HG02588 (cell line): ENCODE measurements around the gene GRAMD1B.

Source experiments
- ATAC-seq: cut with Tn5 transposase; IDR thresholded peaks from one replicate; pipeline ENCODE4 v1.9.1; 2021; ENCODE audit warnings: mild to moderate bottlenecking, moderate library complexity; ENCODE audit not compliant: unreplicated experiment

Gene GRAMD1B

DNA sequence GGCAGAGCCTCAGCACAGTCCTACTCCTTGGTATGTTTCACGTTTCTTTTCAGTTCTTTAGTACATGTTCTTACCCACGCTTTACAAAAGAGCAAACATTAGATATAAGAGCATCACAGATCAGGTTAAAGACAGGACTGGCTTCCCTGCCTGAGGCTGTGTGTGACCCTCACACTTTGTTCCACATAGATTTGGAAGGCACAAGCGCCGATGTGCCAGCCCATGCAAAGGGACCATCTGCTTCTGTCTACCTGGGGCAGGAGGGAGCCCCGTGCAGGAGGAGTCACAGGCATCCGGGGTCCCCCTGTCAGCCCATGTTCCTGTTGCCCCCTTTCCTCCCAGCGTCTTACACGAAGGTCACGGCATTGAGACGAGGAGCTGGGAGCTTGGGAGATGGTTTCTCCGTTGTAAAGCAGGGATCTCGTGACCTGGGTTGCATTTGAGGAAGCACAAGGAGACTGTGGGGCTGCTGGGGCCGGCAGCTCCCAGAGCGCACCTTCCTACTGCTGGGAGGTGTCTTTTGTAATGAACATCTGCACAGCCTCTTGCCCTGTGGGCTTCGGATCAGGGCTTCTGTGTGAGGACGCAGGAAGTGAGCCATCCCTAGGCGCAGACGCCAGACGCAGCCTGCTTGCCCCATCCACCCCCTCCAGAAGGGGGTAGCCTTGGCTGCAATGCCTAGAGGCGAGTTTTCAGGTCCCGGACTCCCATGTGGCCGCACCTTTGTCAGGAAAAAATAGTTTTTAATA, 151.8 kb downstream of the GRAMD1B start:
- no peak for ATAC-seq

- no peak for ATAC-seq
These were observed 153.0 kb downstream of the GRAMD1B start for GRCh38 chr11:123582992-123583504.

- no peak for ATAC-seq
These were observed 154.1 kb downstream of the GRAMD1B start for GRCh38 chr11:123584186-123584585.

GRCh38 chr11:123584737-123585136, 154.7 kb downstream of the GRAMD1B start:
- no peak for ATAC-seq

DNA sequence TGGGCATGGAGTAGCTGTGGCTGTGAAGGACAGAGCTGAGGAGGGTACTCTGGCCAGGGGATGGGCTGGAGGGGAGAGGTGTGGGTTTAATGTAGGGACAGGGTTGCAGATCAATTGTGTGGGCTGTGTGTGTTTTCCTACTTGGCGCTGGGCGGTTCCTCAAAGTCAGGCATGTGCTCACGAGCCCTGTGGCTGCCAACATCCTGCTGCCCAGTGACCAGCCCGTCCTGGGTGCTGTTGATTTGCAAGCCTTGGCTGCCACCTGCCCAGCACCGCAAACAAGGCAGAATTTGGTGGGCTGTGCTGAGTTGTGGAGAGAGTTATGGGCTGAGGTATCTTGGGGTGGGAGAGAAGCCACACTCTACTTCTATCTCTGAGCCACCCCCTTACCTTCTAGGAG, 155.1 kb downstream of the GRAMD1B start:
- no peak for ATAC-seq

DNA sequence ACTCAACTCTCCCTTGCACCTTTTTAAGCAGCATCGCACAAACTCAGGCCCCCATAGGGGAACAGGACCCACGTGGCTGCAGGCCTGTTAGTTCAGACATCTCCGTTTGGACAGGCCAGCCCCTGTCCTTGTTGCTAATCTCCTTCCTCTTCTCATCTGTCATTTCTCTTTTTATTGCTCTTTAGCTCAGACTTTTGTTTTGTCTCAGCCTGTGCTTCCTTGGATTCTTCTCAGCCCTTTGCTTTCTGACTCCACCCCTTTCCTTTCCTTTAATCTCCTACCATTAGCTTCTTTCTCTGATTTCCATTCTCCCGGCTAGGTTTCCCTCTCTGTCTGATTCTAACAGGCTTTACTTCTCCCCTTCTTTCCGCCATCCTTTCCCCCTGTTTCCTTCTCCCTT, 155.6 kb downstream of the GRAMD1B start:
- no peak for ATAC-seq

- ATAC-seq, result no peak
These were observed 156.5 kb downstream of the GRAMD1B start for GRCh38 chr11:123586568-123586967.

DNA sequence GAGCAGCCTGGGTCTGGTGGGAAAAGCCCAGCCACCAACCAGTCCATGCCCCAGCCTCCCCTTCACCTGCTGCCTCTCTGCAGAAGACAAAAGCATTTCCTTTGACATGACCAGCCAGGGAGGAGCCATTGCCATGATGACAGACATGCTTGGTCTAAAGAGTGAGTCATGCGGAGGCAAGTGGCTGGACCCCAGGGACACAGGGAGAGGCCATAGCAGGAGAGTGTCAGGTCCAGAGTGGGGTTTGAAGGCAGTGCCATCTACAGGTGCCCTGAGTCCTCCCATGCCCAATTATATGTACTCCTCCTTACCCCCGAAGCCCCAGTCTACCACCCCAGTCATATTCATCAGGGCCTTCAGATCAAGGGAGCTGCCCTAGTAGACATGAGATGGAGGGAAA, 157.0 kb downstream of the GRAMD1B start:
- ATAC-seq, result no peak

DNA sequence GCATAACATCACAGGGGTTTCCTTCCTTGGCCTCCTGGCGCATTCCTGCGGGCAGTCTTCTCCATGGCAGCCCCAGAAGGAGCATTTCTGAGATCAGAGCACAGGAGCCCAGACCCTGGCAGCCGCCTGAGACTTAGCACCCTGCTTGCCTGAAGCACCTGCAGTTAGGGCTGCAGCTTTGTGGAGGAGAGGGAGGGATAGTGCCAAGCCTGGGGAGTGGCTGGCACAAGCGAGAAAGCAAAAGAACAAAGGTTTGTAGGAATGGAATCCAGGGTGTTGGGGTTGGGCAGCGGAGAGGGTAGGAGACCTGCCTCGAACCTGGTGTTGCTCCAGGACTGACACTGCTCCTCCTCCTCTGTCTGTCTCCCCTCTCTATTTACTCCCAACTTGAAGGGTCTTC, 157.5 kb downstream of the GRAMD1B start:
- no peak for ATAC-seq

DNA sequence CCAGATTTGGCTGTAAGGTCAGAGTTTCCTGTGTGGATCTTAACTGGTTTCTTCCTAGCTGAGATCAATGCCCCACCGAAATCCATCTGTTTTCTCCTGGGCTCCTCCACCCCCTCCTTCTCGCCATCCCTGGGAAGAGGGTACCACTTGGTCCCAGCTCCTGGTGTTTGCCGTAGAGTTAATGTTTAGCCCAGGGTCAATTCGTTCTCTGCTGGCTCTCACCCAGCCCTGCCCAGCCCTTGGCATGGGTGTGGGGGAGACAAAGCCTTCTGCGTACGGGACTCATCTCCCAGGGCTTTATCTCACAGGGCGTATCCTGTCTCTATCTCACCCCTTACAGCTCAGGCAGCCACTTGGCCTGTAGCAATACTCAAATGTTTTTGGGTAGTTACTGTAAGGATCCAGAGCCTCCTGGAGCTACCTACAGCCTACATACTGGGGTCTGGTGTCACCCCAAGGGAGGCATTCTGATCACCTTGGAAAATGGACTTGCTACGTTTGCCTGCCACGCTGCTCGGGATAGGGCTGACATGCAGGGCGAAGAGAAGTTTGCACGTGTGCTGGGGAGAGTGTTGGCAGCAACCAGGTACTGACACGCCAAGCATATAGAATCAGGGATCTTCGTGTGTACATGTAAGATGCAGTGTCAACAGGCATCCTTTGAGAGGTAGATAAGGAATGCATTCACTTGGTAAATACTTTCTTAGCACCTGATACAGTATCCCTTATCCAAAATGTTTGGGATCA, 158.2 kb downstream of the GRAMD1B start:
- no peak for ATAC-seq

GRCh38 chr11:123588864-123589262, 158.8 kb downstream of the GRAMD1B start:
- no peak for ATAC-seq

DNA sequence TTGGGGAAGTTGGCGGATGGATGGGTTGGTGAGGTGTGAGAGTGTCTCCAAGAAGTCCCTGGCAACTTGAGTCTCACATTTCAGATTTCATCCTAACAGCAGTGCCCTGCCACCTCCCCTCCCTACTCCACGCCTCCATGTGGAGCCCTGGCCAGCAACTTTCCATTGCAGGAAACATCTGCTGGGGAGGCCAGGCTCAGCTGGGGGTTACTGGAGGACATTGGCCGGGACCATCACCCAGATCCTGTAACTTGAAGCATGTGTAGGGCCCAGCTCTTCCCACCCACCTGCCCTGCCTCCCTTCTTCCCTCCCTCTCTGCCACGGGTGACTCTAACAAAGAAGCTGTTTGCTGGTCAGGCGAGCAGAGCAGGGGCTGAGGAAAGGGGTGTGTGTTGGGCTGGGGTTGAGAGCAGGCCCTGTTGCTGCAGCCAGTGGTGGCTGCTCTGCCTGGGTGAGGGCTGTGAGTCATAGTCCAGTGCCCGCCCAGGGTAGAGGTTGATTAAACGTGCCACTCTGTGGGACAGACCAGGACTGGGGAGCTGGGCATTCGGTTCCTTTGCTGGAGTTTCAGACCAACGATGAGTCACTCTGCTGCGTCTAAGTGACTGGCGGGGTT, 160.3 kb downstream of the GRAMD1B start:
- ATAC-seq, result no peak

- no peak for ATAC-seq
These were observed 163.5 kb downstream of the GRAMD1B start for GRCh38 chr11:123593570-123593969.

GRCh38 chr11:123594188-123594901, 164.3 kb downstream of the GRAMD1B start:
- no peak for ATAC-seq

DNA sequence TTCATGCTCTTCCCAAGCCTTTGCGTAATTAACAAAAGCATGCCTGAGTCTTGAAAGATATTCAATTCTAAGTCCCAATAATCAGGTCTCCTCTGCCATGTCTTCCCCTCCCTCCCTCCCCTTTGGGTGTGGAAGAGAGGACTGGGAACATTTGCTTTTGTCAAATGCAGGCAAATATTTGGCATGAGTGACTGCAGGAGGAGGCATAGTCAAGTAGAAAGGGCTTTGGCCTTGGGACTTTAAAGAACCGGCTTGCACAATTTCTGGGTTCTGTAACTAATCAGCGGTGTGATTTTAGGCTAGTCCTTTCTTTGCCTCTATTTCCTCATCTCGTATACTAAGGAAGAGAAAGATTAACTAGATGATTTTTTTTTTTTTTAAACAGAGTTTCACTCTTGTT, 164.9 kb downstream of the GRAMD1B start:
- no peak for ATAC-seq

DNA sequence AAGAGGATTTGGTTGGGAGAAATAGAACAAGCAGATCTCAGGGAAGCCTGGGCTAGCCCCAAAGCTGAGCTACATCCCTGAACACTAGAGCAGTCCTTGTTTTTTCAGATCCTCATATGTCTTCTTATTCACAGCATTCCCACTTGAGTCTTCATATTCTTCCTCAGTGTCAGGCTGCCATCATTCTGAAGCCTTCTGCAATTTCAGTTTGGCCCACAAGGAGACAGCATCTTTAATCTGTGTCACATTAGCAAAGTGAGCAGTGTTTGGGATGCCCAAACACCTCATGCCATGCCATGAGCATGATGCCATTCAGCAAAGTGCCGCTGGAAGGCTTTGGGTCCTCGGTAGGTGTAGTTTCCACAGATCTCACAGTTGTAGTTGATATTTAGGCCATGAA, 167.8 kb downstream of the GRAMD1B start:
- no peak for ATAC-seq

DNA sequence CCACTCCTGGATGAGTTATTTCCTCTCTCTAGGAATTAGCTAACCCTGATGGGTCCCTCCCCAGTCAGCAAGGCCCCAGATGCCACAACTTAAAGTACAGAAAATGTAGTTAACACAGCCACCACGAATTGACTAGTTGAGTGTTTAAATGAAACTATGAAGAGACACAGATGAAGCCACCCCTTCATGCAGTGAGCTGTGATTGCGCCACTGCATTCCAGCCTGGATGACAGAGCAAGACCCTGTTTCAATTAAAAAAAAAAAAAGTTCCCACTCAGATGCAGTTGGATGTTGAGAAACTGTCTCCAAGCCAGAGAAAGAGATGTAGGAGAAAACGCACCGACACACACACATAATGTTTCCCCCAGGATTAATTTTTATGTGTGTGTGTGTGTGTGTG, 171.1 kb downstream of the GRAMD1B start:
- ATAC-seq, result no peak

DNA sequence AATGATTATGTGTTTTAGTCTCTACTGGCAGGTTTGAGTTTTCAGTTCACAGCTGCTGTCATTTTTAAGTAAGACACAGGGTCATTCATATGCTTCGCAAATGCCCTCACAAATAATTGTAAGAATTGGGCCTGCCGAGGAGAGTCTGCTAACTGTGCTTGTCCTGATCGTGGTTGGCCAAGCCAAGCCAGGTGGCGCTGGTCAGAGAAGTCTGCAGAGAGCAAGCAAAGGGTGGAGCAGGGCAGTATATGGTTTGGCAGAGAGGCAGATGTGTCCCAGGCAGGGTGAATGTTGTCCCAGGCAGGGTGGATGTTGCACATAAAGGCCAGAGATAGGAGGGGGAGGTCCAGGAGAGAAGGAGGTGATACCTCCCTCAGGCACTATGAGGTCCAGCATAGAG, 171.7 kb downstream of the GRAMD1B start:
- ATAC-seq, result no peak

DNA sequence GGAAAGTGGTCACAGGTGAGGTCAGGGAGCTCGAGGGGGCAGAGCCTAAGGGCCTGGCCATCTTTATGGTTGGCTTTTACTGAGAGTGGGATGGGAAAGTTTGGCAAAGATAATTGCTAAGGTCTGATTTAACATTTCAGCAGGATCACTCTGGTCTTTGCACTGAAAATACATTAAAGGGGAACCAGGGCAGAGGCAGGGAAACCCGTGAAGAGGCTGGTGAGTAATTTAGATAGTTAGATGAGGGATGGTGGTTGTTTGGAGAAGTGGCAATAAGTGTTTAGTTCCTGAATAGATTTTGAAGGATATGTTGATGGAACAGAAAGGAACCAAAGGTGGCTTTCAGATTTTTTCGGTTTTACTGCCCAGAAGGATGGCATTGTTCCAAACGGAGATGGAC, 173.6 kb downstream of the GRAMD1B start:
- no peak for ATAC-seq

- no peak for ATAC-seq
These were observed 177.7 kb downstream of the GRAMD1B start for GRCh38 chr11:123607781-123608180.

DNA sequence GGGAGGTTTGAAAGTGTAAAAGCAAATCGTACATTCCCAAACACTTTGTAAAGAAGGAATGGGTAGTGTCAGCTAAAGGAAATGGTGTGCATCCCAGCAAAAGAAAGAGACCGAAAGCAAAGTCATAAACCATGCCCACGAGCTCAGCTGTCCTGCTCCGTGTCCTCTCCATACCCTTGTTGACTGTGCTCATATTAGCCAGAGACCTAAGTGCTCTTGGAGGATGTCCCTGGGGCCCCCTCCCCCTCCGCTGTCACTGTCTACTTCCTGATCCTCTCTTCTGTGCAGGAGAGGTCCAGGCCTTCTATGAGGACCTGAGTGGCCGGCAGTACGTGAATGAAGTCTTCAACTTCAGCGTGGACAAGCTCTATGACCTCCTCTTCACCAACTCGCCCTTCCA, 178.3 kb downstream of the GRAMD1B start:
- no peak for ATAC-seq
